Lower lobe of right lung (tissue), 2 donors: ENCODE results near the gene BBOF1. TPM values are rescaled to one million over a fixed set of nuclear protein-coding genes. Genes with fewer than 3 reads are reported as not detected.
A peak's percentile ranks its signal among the peaks of the same experiment; 100 is the strongest.

Source experiments
- ATAC-seq, 2 donors: fragments of 200-7000 bp; cut with Tn5 transposase; one replicate each; pipeline ENCODE4 v1.9.1; 2020 to 2022; ENCODE audit warnings: mild to moderate bottlenecking in 2 of 2, moderate library complexity in 2 of 2
- DNase-seq: peaks from one replicate; pipeline ENCODE4 v3.0.0-alpha.2; 2020
- H3K27ac ChIP-seq: fragments of 200-600 bp; one replicate; pipeline ENCODE4 v1.8.0; 2022
- H3K27me3 ChIP-seq: fragments of 200-600 bp; one replicate; pipeline ENCODE4 v1.8.0; 2022; ENCODE audit warnings: low read depth
- H3K36me3 ChIP-seq: fragments of 200-600 bp; one replicate; pipeline ENCODE4 v1.8.0; 2022; ENCODE audit warnings: mild to moderate bottlenecking
- H3K4me1 ChIP-seq: fragments of 200-600 bp; one replicate; pipeline ENCODE4 v1.8.0; 2022
- H3K4me3 ChIP-seq: fragments of 200-600 bp; one replicate; pipeline ENCODE4 v1.8.0; 2022; ENCODE audit warnings: mild to moderate bottlenecking
- H3K9me3 ChIP-seq: fragments of 200-600 bp; one replicate; pipeline ENCODE4 v1.8.0; 2022
- CTCF ChIP-seq: fragments of 200-600 bp; IDR thresholded peaks from one replicate; pipeline ENCODE4 v1.8.0; 2022; ENCODE audit warnings: antibody characterized with exemption, mild to moderate bottlenecking
- intact Hi-C: fragments of 100-400 bp; cut with DNase I; formaldehyde crosslinking; loops from one replicate; pipeline ENCODE4 v1.11.0; 2022
- total RNA-seq: library from RNA; stranded (reverse); fragmentation: NEBNext Ultra II Directional; extraction: Animal tissue kit (Norgen Biotek cat#: 25700); gene quantifications from one replicate; pipeline ENCODE4 v1.2.1, GENCODE V29; 2021
- donor health status: DM: no; HTN: yes; CAD: no; lungs with severe emphysema.

BBOF1 gene
- total RNA-seq, 1 donor from 2014 or later = 7.4 TPM

GRCh38 chr14:74018174-74018585, 969 bp upstream of the BBOF1 start:
- peak; percentile 55 to 70 for ATAC-seq
- peak overlapping the region; percentile 94 for H3K4me3 ChIP-seq
- H3K27ac ChIP-seq = peak overlapping the region; percentile 99
- H3K27me3 ChIP-seq = no peaks in the 10 kb centered on the region
- intact Hi-C loops = no loop called here
- H3K9me3 ChIP-seq = no peaks in the 10 kb centered on the region
- no peak for TF ChIP-seq CTCF
- peaks cover 16% of the 10 kb centered on the region for H3K4me1 ChIP-seq
- no peak for DNase-seq
- H3K36me3 ChIP-seq = peaks cover 6% of the 10 kb centered on the region

- Histone ChIP-seq H3K27me3 (no peaks in the 10 kb centered on the region), H3K4me1 (peaks cover 16% of the 10 kb centered on the region), H3K9me3 (no peaks in the 10 kb centered on the region), H3K27ac (peak overlapping the region; percentile 99), H3K36me3 (no peaks in the 10 kb centered on the region), H3K4me3 (peak overlapping the region; percentile 94)
- ATAC-seq = no peak
- intact Hi-C loops = no loop called here
- no peak for TF ChIP-seq CTCF
- DNase-seq = no peak
Measured at GRCh38 chr14:74019408-74020137, 424 bp downstream of the BBOF1 start.

- no peak for TF ChIP-seq CTCF
- ATAC-seq (no peak), DNase-seq (no peak)
- no peak overlapping the region for H3K4me3 ChIP-seq
- no peaks in the 10 kb centered on the region for H3K27me3 ChIP-seq
- peaks cover 16% of the 10 kb centered on the region for H3K4me1 ChIP-seq
- H3K9me3 ChIP-seq = no peaks in the 10 kb centered on the region
- intact Hi-C loops = no loop called here
- H3K36me3 ChIP-seq = no peaks in the 10 kb centered on the region
- H3K27ac ChIP-seq = no peak overlapping the region
Measured at GRCh38 chr14:74022346-74022745, 3.2 kb downstream of the BBOF1 start.

GRCh38 chr14:74029136-74029535, 10.0 kb downstream of the BBOF1 start:
- intact Hi-C loops = no loop called here
- no peak for ATAC-seq
- Histone ChIP-seq H3K27me3 (no peaks in the 10 kb centered on the region), H3K36me3 (no peaks in the 10 kb centered on the region), H3K27ac (no peak overlapping the region), H3K4me1 (no peaks in the 10 kb centered on the region), H3K4me3 (no peak overlapping the region), H3K9me3 (no peaks in the 10 kb centered on the region)
- no peak for DNase-seq
- TF ChIP-seq CTCF = no peak

GRCh38 chr14:74034572-74034971, 15.4 kb downstream of the BBOF1 start:
- no peak overlapping the region for H3K4me3 ChIP-seq
- DNase-seq (no peak), ATAC-seq (no peak)
- no peaks in the 10 kb centered on the region for H3K36me3 ChIP-seq
- no peaks in the 10 kb centered on the region for H3K4me1 ChIP-seq
- intact Hi-C loops = no loop called here
- no peak overlapping the region for H3K27ac ChIP-seq
- H3K27me3 ChIP-seq = no peaks in the 10 kb centered on the region
- no peaks in the 10 kb centered on the region for H3K9me3 ChIP-seq
- no peak for TF ChIP-seq CTCF
